Keratinocyte (primary cell): ENCODE results near the gene CYBB. TPM values are rescaled to one million over a fixed set of nuclear protein-coding genes. Genes with fewer than 3 reads are reported as not detected.

Experiments
- DNase-seq: peaks from one replicate; pipeline ENCODE4 v3.0.0-alpha.2; 2011; ENCODE audit warnings: low read depth, missing footprints, low spot score
- FAIRE-seq: peaks from 2 replicates; lab custom pipeline; 2011; peaks lifted over from hg19 to GRCh38; lab: Jason Lieb, UNC
- H2AFZ ChIP-seq: 2 replicates; pipeline ENCODE4 v1.6.0; 2012; ENCODE audit warnings: low read length, control low read depth, inconsistent platforms; ENCODE audit not compliant: control insufficient read depth
- H3K27ac ChIP-seq: 2 replicates; pipeline ENCODE4 v1.5.1; 2011; ENCODE audit warnings: low read length; ENCODE audit not compliant: control insufficient read depth, insufficient read depth
- H3K27me3 ChIP-seq: 3 replicates; pipeline ENCODE4 v1.6.0; 2011; ENCODE audit warnings: low read length; ENCODE audit not compliant: control insufficient read depth, insufficient read depth; ENCODE audit errors: extremely low read depth
- H3K36me3 ChIP-seq, 2 experiments: 2 replicates in 1 of 2; 3 replicates in 1 of 2; pipeline ENCODE4 v1.5.1; 2011; ENCODE audit warnings: low read length in 2 of 2, mild to moderate bottlenecking in 1 of 2; ENCODE audit not compliant: control insufficient read depth in 2 of 2, insufficient read depth in 2 of 2; ENCODE audit errors: extremely low read depth in 1 of 2
- H3K4me1 ChIP-seq: 3 replicates; pipeline ENCODE4 v1.5.1; 2011; ENCODE audit warnings: low read length; ENCODE audit not compliant: control insufficient read depth, insufficient read depth; ENCODE audit errors: extremely low read depth
- H3K4me2 ChIP-seq: 3 replicates; pipeline ENCODE4 v1.6.0; 2011; ENCODE audit warnings: low read depth, low read length; ENCODE audit not compliant: control insufficient read depth, insufficient read depth; ENCODE audit errors: extremely low read depth
- H3K4me3 ChIP-seq, 3 experiments: fragments of 200-600 bp in 1 of 3; sonication (generic) in 1 of 3; 2 replicates in 2 of 3; 3 replicates in 1 of 3; pipeline ENCODE4 v1.5.1; 2011 to 2016; ENCODE audit warnings: low read length in 3 of 3, mild to moderate bottlenecking in 3 of 3, control low read depth in 2 of 3, inconsistent platforms in 1 of 3, low read depth in 1 of 3, mixed read lengths in 1 of 3, mixed run types in 1 of 3, moderate library complexity in 1 of 3; ENCODE audit not compliant: control insufficient read depth in 2 of 3, insufficient read depth in 2 of 3; ENCODE audit errors: extremely low read depth in 1 of 3
- H3K79me2 ChIP-seq: 2 replicates; pipeline ENCODE4 v1.6.0; 2012; ENCODE audit warnings: low read length; ENCODE audit not compliant: control insufficient read depth, insufficient read depth
- H3K9ac ChIP-seq: 3 replicates; pipeline ENCODE4 v1.6.0; 2011; ENCODE audit warnings: low read length; ENCODE audit not compliant: control insufficient read depth, insufficient read depth; ENCODE audit errors: extremely low read depth
- H3K9me1 ChIP-seq: 3 replicates; pipeline ENCODE4 v1.6.0; 2011; ENCODE audit warnings: low read length; ENCODE audit not compliant: control insufficient read depth, insufficient read depth; ENCODE audit errors: extremely low read depth
- H3K9me3 ChIP-seq: 2 replicates; pipeline ENCODE4 v1.5.1; 2012; ENCODE audit warnings: low read depth, low read length; ENCODE audit not compliant: control insufficient read depth
- H4K20me1 ChIP-seq: 3 replicates; pipeline ENCODE4 v1.6.0; 2011; ENCODE audit warnings: low read length; ENCODE audit not compliant: control insufficient read depth, insufficient read depth; ENCODE audit errors: extremely low read depth
- CTCF ChIP-seq, 3 experiments: IDR thresholded peaks in 1 of 3; conservative IDR thresholded peaks in 1 of 3; optimal IDR thresholded peaks in 1 of 3; 2 replicates in 2 of 3; 3 replicates in 1 of 3; pipeline versions ENCODE3 to v1.5.1; 2011; ENCODE audit warnings: low read length in 3 of 3, mild to moderate bottlenecking in 3 of 3, moderate library complexity in 2 of 3, control low read depth in 1 of 3, inconsistent platforms in 1 of 3; ENCODE audit not compliant: insufficient read depth in 2 of 3; ENCODE audit errors: extremely low read depth in 1 of 3
- EZH2 ChIP-seq: IDR thresholded peaks from one replicate; pipeline ENCODE4 v1.6.1; 2012; ENCODE audit warnings: inconsistent platforms, mild to moderate bottlenecking, low read length, moderate library complexity
- dilution Hi-C: fragments of 300-500 bp; cut with MboI; formaldehyde crosslinking; loops from one replicate; pipeline ENCODE4 v1.7.0; 2020; ENCODE audit warnings: low sequenced_read_pairs; ENCODE audit not compliant: extremely low pct_ligation_motif_present
- polyA plus RNA-seq, 5 experiments: library from polyadenylated mRNA; depleted of rRNA in 3 of 5; stranded (reverse) in 3 of 5; stranded (forward) in 1 of 5; unstranded in 1 of 5; fragments of >200 nt; gene quantifications; 1 replicate in 1 of 5; 2 replicates in 3 of 5; 3 replicates in 1 of 5; pipeline versions ENCODE4 v1.2.1 to v1.2.3, GENCODE V29; 2011 to 2012; ENCODE audit warnings: missing spikeins in 2 of 5, low read depth in 1 of 5, low replicate concordance in 1 of 5

The CYBB gene
- polyA plus RNA-seq, 1 donor (not counting 4 experiments of a cell fraction or from before 2014, with no cell fraction given), result 0.03 TPM

- Histone ChIP-seq H3K27me3 (no peaks in the 10 kb centered on the region), H3K9ac (no peak overlapping the region), H3K79me2 (no peaks in the 10 kb centered on the region), H3K9me1 (no peaks in the 10 kb centered on the region), H2AFZ (no peak overlapping the region), H3K4me3 (no peak overlapping the region), H4K20me1 (no peaks in the 10 kb centered on the region), H3K4me2 (no peak overlapping the region), H3K4me1 (no peaks in the 10 kb centered on the region), H3K36me3 (no peaks in the 10 kb centered on the region), H3K9me3 (no peaks in the 10 kb centered on the region), H3K27ac (no peak overlapping the region)
- FAIRE-seq, result no peak
- dilution Hi-C loops, result no loop called here
- DNase-seq, result no peak
- no peak for TF ChIP-seq EZH2
- no peak for TF ChIP-seq CTCF (optimal IDR thresholded peaks at IDR 0.05 in 1 of 3, IDR thresholded peaks at IDR 0.05 in 1 of 3, conservative IDR thresholded peaks at IDR 0.05 in 1 of 3; ENCODE audit: extremely low read depth in 1 of 3, insufficient read depth in 2 of 3, low read length in 3 of 3)
Measured at GRCh38 chrX:37830371-37830770, 50.5 kb downstream of the CYBB start.

- dilution Hi-C loops, result no loop called here
- Histone ChIP-seq H3K27ac (no peak overlapping the region), H3K9me3 (no peaks in the 10 kb centered on the region), H3K36me3 (no peaks in the 10 kb centered on the region), H3K9ac (no peak overlapping the region), H3K79me2 (no peaks in the 10 kb centered on the region), H3K27me3 (no peaks in the 10 kb centered on the region), H3K4me3 (no peak overlapping the region), H4K20me1 (no peaks in the 10 kb centered on the region), H2AFZ (no peak overlapping the region), H3K9me1 (no peaks in the 10 kb centered on the region), H3K4me1 (no peaks in the 10 kb centered on the region), H3K4me2 (no peak overlapping the region)
- no peak for FAIRE-seq
- TF ChIP-seq EZH2, result no peak
- TF ChIP-seq CTCF (optimal IDR thresholded peaks at IDR 0.05 in 1 of 3, IDR thresholded peaks at IDR 0.05 in 1 of 3, conservative IDR thresholded peaks at IDR 0.05 in 1 of 3; ENCODE audit: extremely low read depth in 1 of 3, insufficient read depth in 2 of 3, low read length in 3 of 3), result no peak
- DNase-seq, result no peak
Measured at GRCh38 chrX:37834937-37835336, 55.1 kb downstream of the CYBB start.
